Measurements from ENCODE around the gene GZMM. TPM values are rescaled to one million over a fixed set of nuclear protein-coding genes. Genes with fewer than 3 reads are reported as not detected.

GZMM gene
- total RNA-seq, 1 donor from 2014 or later: not detected

DNA sequence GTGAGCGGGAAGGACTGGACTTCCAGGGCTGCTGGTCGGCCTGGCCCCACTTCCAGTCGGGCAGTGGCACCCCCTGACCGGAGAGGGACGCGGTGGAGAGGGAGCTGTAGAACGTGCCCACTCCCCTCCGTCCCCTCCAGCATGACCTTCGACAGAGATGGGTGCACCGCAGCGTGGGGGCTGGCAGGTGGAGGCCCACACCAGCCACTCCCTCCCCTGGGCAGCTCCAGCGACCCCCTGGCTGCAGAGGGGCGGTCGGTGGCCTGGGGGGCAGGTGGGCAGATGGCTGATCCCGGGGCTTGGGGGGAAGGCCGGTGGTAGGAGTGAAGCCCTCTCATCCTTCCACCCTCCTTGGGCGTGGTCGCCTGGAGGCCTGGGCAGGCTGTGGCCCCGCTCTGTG, 48.2 kb downstream of the GZMM start:
- no peak for DNase-seq (ENCODE audit: extremely low spot score in 2 of 2)
- intact Hi-C loops (cut with DNase I): no loop called here
- H3K4me3 ChIP-seq: no peak overlapping the region
- peaks cover 17% of the 10 kb centered on the region for H3K4me1 ChIP-seq
- peaks cover 20% of the 10 kb centered on the region for H3K27me3 ChIP-seq
- H3K9me3 ChIP-seq: no peaks in the 10 kb centered on the region
- no peak for TF ChIP-seq CTCF (IDR thresholded peaks at IDR 0.05)
- no peak for TF ChIP-seq POLR2AphosphoS5 (IDR thresholded peaks at IDR 0.05; ENCODE audit: insufficient read depth in 1 of 2, low read depth in 1 of 2)
- TF ChIP-seq POLR2A (IDR thresholded peaks at IDR 0.05): no peak
- no peaks in the 10 kb centered on the region for H3K36me3 ChIP-seq
- H3K27ac ChIP-seq: no peak overlapping the region

- no peak for DNase-seq (ENCODE audit: extremely low spot score in 2 of 2)
- intact Hi-C loops (cut with DNase I): no loop called here
- no peak for TF ChIP-seq CTCF (IDR thresholded peaks at IDR 0.05)
- no peak for TF ChIP-seq POLR2A (IDR thresholded peaks at IDR 0.05)
- no peak for TF ChIP-seq POLR2AphosphoS5 (IDR thresholded peaks at IDR 0.05; ENCODE audit: insufficient read depth in 1 of 2, low read depth in 1 of 2)
- no peaks in the 10 kb centered on the region for H3K36me3 ChIP-seq
- no peak overlapping the region for H3K27ac ChIP-seq
- no peaks in the 10 kb centered on the region for H3K9me3 ChIP-seq
- H3K4me1 ChIP-seq: peaks cover 14% of the 10 kb centered on the region
- H3K27me3 ChIP-seq: peaks cover 20% of the 10 kb centered on the region
- no peak overlapping the region for H3K4me3 ChIP-seq
Measured at GRCh38 chr19:593055-593454, 49.2 kb downstream of the GZMM start.

DNA sequence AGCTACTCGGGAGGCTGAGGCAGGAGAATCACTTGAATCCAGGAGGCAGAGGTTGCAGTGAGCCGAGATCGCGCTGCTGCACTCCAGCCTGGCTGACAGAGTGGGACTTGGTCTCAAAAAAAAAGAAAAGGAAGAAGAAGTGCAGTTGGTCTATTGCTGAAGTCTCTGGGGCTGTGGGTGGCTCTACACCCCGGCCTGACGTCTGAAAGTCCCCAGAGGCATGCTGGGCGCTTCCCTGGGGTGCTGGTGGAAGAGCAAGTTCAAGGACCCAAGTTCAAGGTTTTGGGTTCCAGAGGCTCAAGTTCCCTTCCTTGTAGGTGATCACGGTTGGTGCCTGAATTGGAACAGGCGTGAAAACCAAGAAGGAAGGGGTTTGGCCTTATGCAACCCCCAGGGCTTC, 49.7 kb downstream of the GZMM start:
- intact Hi-C loops (cut with DNase I): no loop called here
- TF ChIP-seq POLR2A (IDR thresholded peaks at IDR 0.05) (no peak), CTCF (IDR thresholded peaks at IDR 0.05) (no peak), POLR2AphosphoS5 (IDR thresholded peaks at IDR 0.05; ENCODE audit: insufficient read depth in 1 of 2, low read depth in 1 of 2) (no peak)
- H3K9me3 ChIP-seq: no peaks in the 10 kb centered on the region
- DNase-seq (ENCODE audit: extremely low spot score in 2 of 2): no peak
- peaks cover 20% of the 10 kb centered on the region for H3K27me3 ChIP-seq
- no peak overlapping the region for H3K4me3 ChIP-seq
- no peak overlapping the region for H3K27ac ChIP-seq
- peaks cover 10% of the 10 kb centered on the region for H3K4me1 ChIP-seq
- no peaks in the 10 kb centered on the region for H3K36me3 ChIP-seq

DNA sequence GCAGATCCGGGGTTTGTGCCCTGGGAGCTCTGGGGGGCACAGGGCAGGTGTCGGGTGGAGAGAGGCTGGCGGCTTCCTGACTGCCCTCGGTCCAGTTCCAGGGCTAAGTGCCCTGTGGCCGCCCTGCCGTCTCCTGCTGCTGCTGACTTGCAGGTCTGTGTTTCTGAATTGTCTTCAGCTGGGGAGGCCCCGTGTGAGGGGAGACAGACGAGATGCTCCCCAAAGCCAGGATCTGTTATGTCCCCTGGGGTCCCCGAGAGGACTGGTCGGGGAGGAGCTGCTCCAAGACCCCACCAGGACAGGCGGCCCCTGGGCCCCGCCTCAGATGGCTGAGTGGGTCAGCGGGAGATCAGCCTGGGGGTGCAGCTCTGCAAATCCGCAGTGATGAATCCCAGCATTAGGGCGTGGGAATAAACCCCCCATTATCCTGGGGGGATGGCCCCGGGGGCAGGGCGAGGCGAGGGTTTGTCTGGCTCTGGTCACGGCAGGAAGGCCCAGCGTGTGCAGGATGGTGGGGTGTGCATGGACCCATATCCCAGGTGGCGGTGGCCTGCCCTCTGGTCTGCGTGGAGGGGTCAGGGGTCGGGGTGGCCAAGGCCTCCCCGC, 50.5 kb downstream of the GZMM start:
- DNase-seq (ENCODE audit: extremely low spot score in 2 of 2): no peak
- intact Hi-C loops (cut with DNase I): no loop called here
- TF ChIP-seq POLR2A (IDR thresholded peaks at IDR 0.05) (no peak), CTCF (IDR thresholded peaks at IDR 0.05) (no peak), POLR2AphosphoS5 (IDR thresholded peaks at IDR 0.05; ENCODE audit: insufficient read depth in 1 of 2, low read depth in 1 of 2) (no peak)
- no peak overlapping the region for H3K4me3 ChIP-seq
- H3K36me3 ChIP-seq: no peaks in the 10 kb centered on the region
- H3K27me3 ChIP-seq: peaks cover 11% of the 10 kb centered on the region
- peaks cover 1% of the 10 kb centered on the region for H3K4me1 ChIP-seq
- H3K9me3 ChIP-seq: no peaks in the 10 kb centered on the region
- no peak overlapping the region for H3K27ac ChIP-seq

- H3K27ac ChIP-seq: no peak overlapping the region
- H3K4me3 ChIP-seq: no peak overlapping the region
- TF ChIP-seq CTCF (IDR thresholded peaks at IDR 0.05) (no peak), POLR2A (IDR thresholded peaks at IDR 0.05) (no peak), POLR2AphosphoS5 (IDR thresholded peaks at IDR 0.05; ENCODE audit: insufficient read depth in 1 of 2, low read depth in 1 of 2) (no peak)
- H3K36me3 ChIP-seq: no peaks in the 10 kb centered on the region
- no peaks in the 10 kb centered on the region for H3K4me1 ChIP-seq
- no peak for DNase-seq (ENCODE audit: extremely low spot score in 2 of 2)
- H3K9me3 ChIP-seq: no peaks in the 10 kb centered on the region
- peaks cover 7% of the 10 kb centered on the region for H3K27me3 ChIP-seq
- intact Hi-C loops (cut with DNase I): no loop called here
Measured at GRCh38 chr19:595326-596262, 51.7 kb downstream of the GZMM start.
